Fibroblast of pulmonary artery (primary cell): ENCODE data around the gene YIF1A.

Source experiments
- DNase-seq: peaks from one replicate; pipeline ENCODE4 v3.0.0-alpha.2; 2010; ENCODE audit warnings: low read depth
- H3K4me3 ChIP-seq: replicated peaks from 2 replicates; pipeline ENCODE4 v1.5.1; 2011; ENCODE audit warnings: low read depth, mild to moderate bottlenecking, control low read depth, low read length, moderate library complexity
- TF ChIP-seq, protein P1 (sequence below): IDR thresholded peaks from 2 replicates; pipeline ENCODE4 v1.5.1; 2011; ENCODE audit warnings: mild to moderate bottlenecking, control low read depth, low read length, inconsistent platforms; ENCODE audit errors: missing control alignments

YIF1A gene

DNA sequence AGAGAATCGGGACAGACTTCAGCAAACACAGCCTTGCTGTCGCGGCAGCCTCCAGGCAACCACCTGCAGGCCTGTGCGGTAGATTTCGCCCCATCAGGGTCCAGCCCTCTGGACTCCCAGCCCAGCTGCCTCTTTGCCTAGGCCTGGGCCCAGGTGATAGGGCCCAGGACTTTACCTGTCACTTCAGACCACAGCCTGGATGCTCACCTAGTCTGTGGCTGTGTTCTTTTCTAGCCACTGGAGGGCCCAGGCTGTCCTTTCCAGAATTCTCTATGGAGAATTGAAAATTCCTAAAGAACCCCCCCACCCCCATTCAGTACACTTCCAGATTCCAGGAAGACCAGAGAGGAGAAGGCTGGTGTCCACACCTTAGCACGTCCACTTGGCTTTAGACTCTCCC lies 51.1 kb downstream of the YIF1A start:
- no peak for DNase-seq
- TF ChIP-seq, protein P1, sequence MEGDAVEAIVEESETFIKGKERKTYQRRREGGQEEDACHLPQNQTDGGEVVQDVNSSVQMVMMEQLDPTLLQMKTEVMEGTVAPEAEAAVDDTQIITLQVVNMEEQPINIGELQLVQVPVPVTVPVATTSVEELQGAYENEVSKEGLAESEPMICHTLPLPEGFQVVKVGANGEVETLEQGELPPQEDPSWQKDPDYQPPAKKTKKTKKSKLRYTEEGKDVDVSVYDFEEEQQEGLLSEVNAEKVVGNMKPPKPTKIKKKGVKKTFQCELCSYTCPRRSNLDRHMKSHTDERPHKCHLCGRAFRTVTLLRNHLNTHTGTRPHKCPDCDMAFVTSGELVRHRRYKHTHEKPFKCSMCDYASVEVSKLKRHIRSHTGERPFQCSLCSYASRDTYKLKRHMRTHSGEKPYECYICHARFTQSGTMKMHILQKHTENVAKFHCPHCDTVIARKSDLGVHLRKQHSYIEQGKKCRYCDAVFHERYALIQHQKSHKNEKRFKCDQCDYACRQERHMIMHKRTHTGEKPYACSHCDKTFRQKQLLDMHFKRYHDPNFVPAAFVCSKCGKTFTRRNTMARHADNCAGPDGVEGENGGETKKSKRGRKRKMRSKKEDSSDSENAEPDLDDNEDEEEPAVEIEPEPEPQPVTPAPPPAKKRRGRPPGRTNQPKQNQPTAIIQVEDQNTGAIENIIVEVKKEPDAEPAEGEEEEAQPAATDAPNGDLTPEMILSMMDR, result no peak
- H3K4me3 ChIP-seq, result no peak overlapping the region

DNA sequence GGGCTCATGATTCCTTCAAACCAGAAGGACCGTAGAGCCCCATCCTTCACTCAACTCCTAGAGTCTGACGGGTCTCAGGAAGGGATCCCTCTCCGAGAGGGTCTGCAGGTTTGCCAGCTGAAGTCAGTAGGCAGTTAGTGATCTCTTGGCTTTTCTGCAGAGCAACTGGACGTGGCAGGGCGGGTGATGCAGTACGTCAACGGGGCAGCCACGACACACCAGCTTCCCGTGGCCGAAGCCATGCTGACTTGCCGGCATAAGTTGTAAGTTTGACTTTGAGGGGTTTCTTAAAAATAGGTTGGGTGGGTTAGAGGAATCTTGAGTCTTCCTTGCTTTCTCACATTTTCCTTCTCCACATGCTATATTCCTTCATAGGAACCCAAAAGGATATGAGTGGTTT lies 53.8 kb downstream of the YIF1A start:
- no peak overlapping the region for H3K4me3 ChIP-seq
- TF ChIP-seq, protein P1, result no peak
- DNase-seq, result no peak
